Progenitor cell of endocrine pancreas (in vitro differentiated cells): ENCODE results near the gene PKMYT1. TPM values are rescaled to one million over a fixed set of nuclear protein-coding genes. Genes with fewer than 3 reads are reported as not detected.
"Not testable (repeated sequence)": the region's sequence is repeated elsewhere in the genome, so short reads cannot be mapped to it uniquely, and the experiment has no call there.

ENCODE experiments used
- DNase-seq: peaks from one replicate; pipeline ENCODE4 v3.0.0; 2021; ENCODE audit warnings: low spot score; ENCODE audit not compliant: unreplicated experiment
- H3K27ac Mint-ChIP-seq: 2 replicates; pipeline ENCODE4 v1.8.0; 2021; ENCODE audit warnings: mild to moderate bottlenecking, moderate library complexity, mixed read lengths
- H3K27me3 Mint-ChIP-seq: 2 replicates; pipeline ENCODE4 v1.8.0; 2021; ENCODE audit warnings: mixed read lengths
- H3K36me3 Mint-ChIP-seq: 2 replicates; pipeline ENCODE4 v1.8.0; 2022; ENCODE audit warnings: mixed read lengths; ENCODE audit not compliant: insufficient read depth
- H3K4me1 Mint-ChIP-seq: 2 replicates; pipeline ENCODE4 v1.8.0; 2021; ENCODE audit warnings: low read depth, mixed read lengths
- H3K4me3 Mint-ChIP-seq: 2 replicates; pipeline ENCODE4 v1.8.0; 2021; ENCODE audit warnings: low read depth, mild to moderate bottlenecking, moderate library complexity, mixed read lengths
- H3K9me3 Mint-ChIP-seq: 2 replicates; pipeline ENCODE4 v1.8.0; 2021; ENCODE audit warnings: low read depth, mixed read lengths
- CTCF ChIP-seq: fragments of 200-600 bp; sonication (generic); IDR thresholded peaks from one replicate; pipeline ENCODE4 v1.5.0; 2021; ENCODE audit warnings: antibody characterized with exemption, mild to moderate bottlenecking; ENCODE audit not compliant: unreplicated experiment
- total RNA-seq: library from RNA; stranded (reverse); gene quantifications from 2 replicates; pipeline ENCODE4 v1.2.1, GENCODE V29; 2021

The PKMYT1 gene
- total RNA-seq, 1 donor from 2014 or later = 36.5 TPM

- H3K27ac Mint-ChIP-seq = no peak overlapping the region
- no peaks in the 10 kb centered on the region for H3K9me3 Mint-ChIP-seq
- H3K4me1 Mint-ChIP-seq = peaks cover 5% of the 10 kb centered on the region
- H3K27me3 Mint-ChIP-seq = peaks cover 7% of the 10 kb centered on the region
- DNase-seq = no peak
- H3K36me3 Mint-ChIP-seq = peaks cover 11% of the 10 kb centered on the region
- no peak for TF ChIP-seq CTCF
- H3K4me3 Mint-ChIP-seq = no peak overlapping the region
Measured at GRCh38 chr16:2949705-2950352, 30.4 kb downstream of the PKMYT1 start.

- H3K27me3 Mint-ChIP-seq = peaks cover 5% of the 10 kb centered on the region
- H3K36me3 Mint-ChIP-seq = peaks cover 11% of the 10 kb centered on the region
- no peaks in the 10 kb centered on the region for H3K9me3 Mint-ChIP-seq
- no peak overlapping the region for H3K4me3 Mint-ChIP-seq
- no peak for DNase-seq
- no peak for TF ChIP-seq CTCF
- H3K4me1 Mint-ChIP-seq = peaks cover 2% of the 10 kb centered on the region
- no peak overlapping the region for H3K27ac Mint-ChIP-seq
Measured at GRCh38 chr16:2948807-2949704, 31.2 kb downstream of the PKMYT1 start.

GRCh38 chr16:2946649-2947048 lies 33.6 kb downstream of the PKMYT1 start:
- H3K4me1 Mint-ChIP-seq = no peaks in the 10 kb centered on the region
- no peaks in the 10 kb centered on the region for H3K27me3 Mint-ChIP-seq
- H3K4me3 Mint-ChIP-seq = no peak overlapping the region
- H3K9me3 Mint-ChIP-seq = no peaks in the 10 kb centered on the region
- H3K36me3 Mint-ChIP-seq = peaks cover 15% of the 10 kb centered on the region
- no peak for TF ChIP-seq CTCF
- no peak for DNase-seq
- H3K27ac Mint-ChIP-seq = no peak overlapping the region

GRCh38 chr16:2943716-2944115 lies 36.5 kb downstream of the PKMYT1 start:
- H3K9me3 Mint-ChIP-seq, H3K27ac Mint-ChIP-seq, H3K4me1 Mint-ChIP-seq, H3K4me3 Mint-ChIP-seq, H3K27me3 Mint-ChIP-seq, DNase-seq: not testable (repeated sequence)
- peaks cover 13% of the 10 kb centered on the region for H3K36me3 Mint-ChIP-seq

- no peaks in the 10 kb centered on the region for H3K9me3 Mint-ChIP-seq
- no peak for TF ChIP-seq CTCF
- no peaks in the 10 kb centered on the region for H3K27me3 Mint-ChIP-seq
- DNase-seq = no peak
- H3K36me3 Mint-ChIP-seq = peaks cover 12% of the 10 kb centered on the region
- H3K27ac Mint-ChIP-seq = no peak overlapping the region
- H3K4me3 Mint-ChIP-seq = no peak overlapping the region
- H3K4me1 Mint-ChIP-seq = no peaks in the 10 kb centered on the region
Measured at GRCh38 chr16:2942045-2942444, 38.2 kb downstream of the PKMYT1 start.
